SK-N-SH (cell line): Measurements from ENCODE around the gene CENATAC. TPM values are rescaled to one million over a fixed set of nuclear protein-coding genes. Genes with fewer than 3 reads are reported as not detected.
A peak's percentile ranks its signal among the peaks of the same experiment; 100 is the strongest.

Experiments used
- CTCF ChIA-PET: fragments of 300-600, 350-600 bp; formaldehyde crosslinking; extraction: SDS; loops from one replicate; lab custom pipeline; 2021; lab: Yijun Ruan, JAX
- POLR2A ChIA-PET: fragments of 350-600 bp; sonication (Branson Sonifier 250); formaldehyde crosslinking; extraction: SDS; loops from one replicate; lab custom pipeline; 2020; ENCODE audit warnings: antibody characterized with exemption, inconsistent platforms; lab: Yijun Ruan, JAX
- DNase-seq: peaks from one replicate; pipeline ENCODE4 v3.0.0; 2012
- H2AFZ ChIP-seq: fragments of 200-600 bp; sonication (generic); 2 replicates; pipeline ENCODE4 v1.8.1; 2016; ENCODE audit warnings: antibody characterized with exemption, mild to moderate bottlenecking, low read depth
- H3F3A ChIP-seq: fragments of 200-600 bp; sonication (generic); replicated peaks from 2 replicates; pipeline ENCODE3; 2016; ENCODE audit warnings: antibody characterized with exemption, mild to moderate bottlenecking; ENCODE audit not compliant: insufficient read depth
- H3K27ac ChIP-seq, 2 experiments: fragments of 200-500 bp in 1 of 2; fragments of 200-600 bp in 1 of 2; sonication (Bioruptor generic) in 1 of 2; sonication (generic), shearing (Covaris generic) in 1 of 2; 2 replicates each; pipeline versions ENCODE4 v1.5.1 to v1.6.1; 2014 to 2016; ENCODE audit warnings: low read depth in 2 of 2, inconsistent platforms in 1 of 2, low read length in 1 of 2, mild to moderate bottlenecking in 1 of 2, mixed read lengths in 1 of 2
- H3K27me3 ChIP-seq: fragments of 200-600 bp; sonication (generic), shearing (Covaris generic); 2 replicates; pipeline ENCODE4 v1.6.1; 2016; ENCODE audit warnings: mixed run types; ENCODE audit not compliant: insufficient read depth
- H3K36me3 ChIP-seq, 2 experiments: fragments of 200-500 bp in 1 of 2; fragments of 200-600 bp in 1 of 2; sonication (Bioruptor generic) in 1 of 2; sonication (generic) in 1 of 2; replicated peaks in 1 of 2; 2 replicates each; pipeline versions ENCODE3 to v1.5.1; 2014 to 2016; ENCODE audit warnings: low read length in 1 of 2, mild to moderate bottlenecking in 1 of 2; ENCODE audit not compliant: insufficient read depth in 2 of 2, control insufficient read depth in 1 of 2
- H3K4me1 ChIP-seq, 2 experiments: fragments of 200-500 bp in 1 of 2; fragments of 200-600 bp in 1 of 2; sonication (Bioruptor generic) in 1 of 2; sonication (generic), shearing (Covaris generic) in 1 of 2; 2 replicates each; pipeline versions ENCODE4 v1.5.1 to v1.6.1; 2014 to 2016; ENCODE audit warnings: low read depth in 1 of 2, low read length in 1 of 2, mixed run types in 1 of 2; ENCODE audit not compliant: insufficient read depth in 2 of 2, control insufficient read depth in 1 of 2
- H3K4me2 ChIP-seq: fragments of 200-600 bp; sonication (generic), shearing (Covaris generic); 2 replicates; pipeline ENCODE4 v1.6.1; 2017; ENCODE audit warnings: mixed run types
- H3K4me3 ChIP-seq, 2 experiments: fragments of 200-500 bp in 1 of 2; fragments of 200-600 bp in 1 of 2; sonication (Bioruptor generic) in 1 of 2; sonication (generic), shearing (Covaris generic) in 1 of 2; 2 replicates each; pipeline versions ENCODE4 v1.5.1 to v1.8.1; 2014 to 2016; ENCODE audit warnings: low read depth in 2 of 2, inconsistent platforms in 1 of 2, low read length in 1 of 2, mild to moderate bottlenecking in 1 of 2, mixed read lengths in 1 of 2, moderate library complexity in 1 of 2
- H3K79me2 ChIP-seq: fragments of 200-600 bp; sonication (generic); 2 replicates; pipeline ENCODE4 v1.8.1; 2017; ENCODE audit warnings: mild to moderate bottlenecking; ENCODE audit not compliant: insufficient read depth
- H3K9ac ChIP-seq: fragments of 200-600 bp; sonication (generic); 2 replicates; pipeline ENCODE4 v1.6.1; 2017; ENCODE audit warnings: mixed run types
- H3K9me2 ChIP-seq: fragments of 200-600 bp; sonication (generic); 2 replicates; pipeline ENCODE4 v1.6.1; 2017; ENCODE audit warnings: mixed run types
- H3K9me3 ChIP-seq: fragments of 200-600 bp; sonication (generic); 2 replicates; pipeline ENCODE4 v1.6.1; 2017; ENCODE audit warnings: mixed run types, mild to moderate bottlenecking, moderate library complexity
- H4K20me1 ChIP-seq: fragments of 200-600 bp; sonication (generic); 2 replicates; pipeline ENCODE4 v1.6.1; 2017; ENCODE audit warnings: mild to moderate bottlenecking, mixed run types; ENCODE audit not compliant: insufficient read depth
- CHD2 ChIP-seq: fragments of 150-350 bp; IDR thresholded peaks from 2 replicates; pipeline ENCODE4 v1.6.1; 2018; ENCODE audit warnings: low read length; ENCODE audit not compliant: partially characterized antibody
- CTCF ChIP-seq: fragments of 200-600 bp; sonication (generic); IDR thresholded peaks from 2 replicates; pipeline ENCODE4 v1.6.1; 2017; ENCODE audit warnings: antibody characterized with exemption, mild to moderate bottlenecking, moderate library complexity
- ELF1 ChIP-seq: IDR thresholded peaks from 2 replicates; pipeline ENCODE4 v1.4.0; 2012
- EP300 ChIP-seq, 2 experiments: IDR thresholded peaks; 2 replicates each; pipeline versions ENCODE4 v1.4.0 to v1.6.1; 2012; ENCODE audit warnings: borderline replicate concordance in 1 of 2, low read depth in 1 of 2, low read length in 1 of 2
- EZH2phosphoT487 ChIP-seq: fragments of 200-600 bp; sonication (generic); IDR thresholded peaks from 2 replicates; pipeline ENCODE4 v1.6.1; 2017; ENCODE audit warnings: low read depth, mixed run types, mild to moderate bottlenecking, antibody characterized with exemption, moderate library complexity, borderline replicate concordance
- GABPA ChIP-seq: IDR thresholded peaks from 2 replicates; pipeline ENCODE4 v1.4.0; 2012; ENCODE audit warnings: low read depth, mild to moderate bottlenecking
- GATA2 ChIP-seq: sonication (generic); formaldehyde crosslinking; IDR thresholded peaks from 2 replicates; pipeline ENCODE4 v1.5.0; 2020; ENCODE audit warnings: mild to moderate bottlenecking, missing genetic modification reagents
- IRF3 ChIP-seq: fragments of 150-350 bp; IDR thresholded peaks from 2 replicates; pipeline ENCODE4 v1.6.1; 2016; ENCODE audit warnings: mild to moderate bottlenecking, low read depth, low read length
- MAX ChIP-seq: IDR thresholded peaks from 2 replicates; pipeline ENCODE4 v1.4.0; 2012; ENCODE audit warnings: low read depth
- MXI1 ChIP-seq: IDR thresholded peaks from 2 replicates; pipeline ENCODE4 v1.6.1; 2012; ENCODE audit warnings: mild to moderate bottlenecking, low read depth, low read length, improper control_type of control experiment
- NFIC ChIP-seq: IDR thresholded peaks from 2 replicates; pipeline ENCODE4 v1.4.0; 2012; ENCODE audit warnings: borderline replicate concordance
- NRF1 ChIP-seq: IDR thresholded peaks from 2 replicates; pipeline ENCODE4 v1.6.1; 2012; ENCODE audit warnings: low read depth, mild to moderate bottlenecking, low read length
- PBX3 ChIP-seq: IDR thresholded peaks from 2 replicates; pipeline ENCODE4; 2012
- POLR2AphosphoS5 ChIP-seq: IDR thresholded peaks from 2 replicates; pipeline ENCODE4 v1.6.1; 2012; ENCODE audit warnings: low read depth, low read length
- RAD21 ChIP-seq: IDR thresholded peaks from 2 replicates; pipeline ENCODE4 v1.6.1; 2012; ENCODE audit warnings: mild to moderate bottlenecking, low read length
- RCOR1 ChIP-seq: fragments of 150-350 bp; IDR thresholded peaks from 2 replicates; pipeline ENCODE4 v1.6.1; 2017; ENCODE audit warnings: antibody characterized with exemption, low read length
- RFX5 ChIP-seq: IDR thresholded peaks from 2 replicates; pipeline ENCODE4 v1.6.1; 2012; ENCODE audit warnings: mild to moderate bottlenecking, improper control_type of control experiment, low read length
- RXRA ChIP-seq: IDR thresholded peaks from 2 replicates; pipeline ENCODE4 v1.4.0; 2012; ENCODE audit warnings: low read depth, mild to moderate bottlenecking, borderline replicate concordance
- SIN3A ChIP-seq: IDR thresholded peaks from 2 replicates; pipeline ENCODE4 v1.6.1; 2012; ENCODE audit warnings: low read depth, mild to moderate bottlenecking, low read length, moderate library complexity, borderline replicate concordance
- TAF1 ChIP-seq: IDR thresholded peaks from 2 replicates; pipeline ENCODE4 v1.6.1; 2012; ENCODE audit warnings: low read depth, mild to moderate bottlenecking, low read length, moderate library complexity, borderline replicate concordance
- TCF12 ChIP-seq: IDR thresholded peaks from 2 replicates; pipeline ENCODE4 v1.4.0; 2012
- WGBS: methylation state at CpG from one replicate; pipeline ENCODE4 v1.1.6; 2017; ENCODE audit warnings: low lambda C conversion rate; 5-methylcytosine and 5-hydroxymethylcytosine counted together
- polyA plus RNA-seq, 3 experiments: library from polyadenylated mRNA; depleted of rRNA; stranded (reverse); fragments of >200 nt; gene quantifications; 2 replicates each; pipeline ENCODE4 v1.2.3, GENCODE V29; 2012
- TF ChIP-seq, protein P1 (sequence below): IDR thresholded peaks from 2 replicates; pipeline ENCODE4 v1.6.1; 2012; ENCODE audit warnings: mild to moderate bottlenecking, low read depth, low read length, moderate library complexity
- TF ChIP-seq, protein P2 (sequence below): IDR thresholded peaks from 2 replicates; pipeline ENCODE4 v1.4.0; 2012; ENCODE audit warnings: low read depth, borderline replicate concordance

CENATAC gene
- polyA plus RNA-seq, 1 of the 3 experiments (the other 2 are of a cell fraction), result 16.0 TPM

DNA sequence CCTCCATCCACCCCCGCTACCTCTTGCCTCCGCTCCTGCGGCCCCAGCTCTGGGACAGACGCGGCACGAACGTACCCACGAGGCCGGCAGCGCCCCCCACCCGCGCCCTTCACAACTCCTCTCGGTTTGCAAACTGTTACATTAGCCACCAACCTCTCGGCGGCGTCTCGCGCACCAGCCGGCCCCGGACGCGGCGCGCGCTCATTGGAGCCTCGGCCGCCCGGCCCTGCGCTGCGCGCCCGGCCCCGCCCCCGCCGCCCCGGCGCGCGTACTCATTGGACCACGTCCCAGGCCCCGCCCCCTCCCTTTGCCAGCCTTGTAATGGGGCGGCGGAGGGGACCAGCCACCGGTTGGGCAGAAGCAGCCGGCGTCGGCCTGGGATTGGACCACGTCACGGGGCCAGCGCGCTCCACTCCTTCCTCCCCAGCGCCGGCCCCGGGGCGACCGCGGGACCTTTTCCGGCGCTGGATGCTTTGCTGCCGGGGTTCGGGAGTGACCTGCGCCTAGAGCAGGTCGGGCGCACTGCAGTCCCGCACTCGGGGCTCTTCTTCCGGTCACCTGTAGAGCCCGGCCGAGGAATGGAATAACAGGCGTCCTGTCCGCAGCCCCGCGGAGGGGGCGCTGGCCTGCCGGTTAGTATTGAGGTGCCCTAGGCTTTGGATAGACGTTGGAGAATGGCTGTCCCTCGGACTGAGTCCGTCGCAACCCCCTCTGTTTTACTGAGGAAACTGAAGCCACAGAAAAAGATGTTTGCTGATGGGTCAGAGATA lies 59.2 kb downstream of the CENATAC start, which contains the start of gene HYOU1:
HYOU1 (minus strand) TSS at position 206 of the 770 bp plus-strand sequence. CDS start 1,045 bp downstream, outside the sequence.
- Histone ChIP-seq H4K20me1 (no peaks in the 10 kb centered on the region), H3K4me1 (peaks cover 12 to 21% of the 10 kb centered on the region in 2 experiments; a peak in 2 of 4 replicates), H3K79me2 (peaks cover 33% of the 10 kb centered on the region), H3F3A (peaks cover 11% of the 10 kb centered on the region), H3K4me3 (peak within 1 kb of the TSS; percentile 82 to 90), H3K9me3 (no peaks in the 10 kb centered on the region), H3K9me2 (no peaks in the 10 kb centered on the region), H3K27me3 (no peaks in the 10 kb centered on the region), H3K4me2 (peak within 1 kb of the TSS; percentile 94), H3K9ac (peak within 1 kb of the TSS; percentile 91), H3K36me3 (peaks cover 31 to 32% of the 10 kb centered on the region in 2 experiments), H2AFZ (peak within 1 kb of the TSS; percentile 94), H3K27ac (peak within 1 kb of the TSS; percentile 77 to 86)
- 0% methylated on average over 12 of the region's 79 CpGs for WGBS
- ChIA-PET POLR2A (interaction anchor here (0.7 to 3.8 kb wide), 10 partner anchors 10 to 57 kb away, joined by 3 to 21 read pairs (median 8); partner anchors contain the start of genes DPAGT1, HMBS, RPS25 and SLC37A4), CTCF (interaction anchor here (0.8 to 1.8 kb wide), 12 partner anchors 9 to 281 kb away, joined by 3 to 7 read pairs (median 4); partner anchors contain the start of genes SLC37A4 and VPS11)
- DNase-seq, result peak; percentile 99
- TF ChIP-seq TAF1 (peak; percentile 60), PBX3 (no peak; the same call in 1 of the 2 replicates), EP300 (IDR thresholded peaks at IDR 0.05; ENCODE audit: borderline replicate concordance in 1 of 2, low read depth in 1 of 2, low read length in 1 of 2) (no peak; a peak in 1 of 4 replicates), RXRA (no peak), GABPA (peak; percentile 69; the same call in 1 of the 2 replicates), RFX5 (peak; percentile 82), MAX (peak; percentile 30; the same call in 1 of the 2 replicates), IRF3 (no peak), TCF12 (no peak), EZH2phosphoT487 (no peak), NRF1 (peak; percentile 53), NFIC (no peak), CTCF (peak; percentile 27), RCOR1 (no peak; the same call in 1 of the 2 replicates), MXI1 (no peak; the same call in 1 of the 2 replicates), POLR2AphosphoS5 (peak; percentile 74), ELF1 (peak; percentile 33; the same call in 1 of the 2 replicates), RAD21 (no peak), SIN3A (peak; percentile 72; the same call in 1 of the 2 replicates), GATA2 (CRISPR knock-in tag) (no peak), CHD2 (no peak)
- TF ChIP-seq, protein P1, sequence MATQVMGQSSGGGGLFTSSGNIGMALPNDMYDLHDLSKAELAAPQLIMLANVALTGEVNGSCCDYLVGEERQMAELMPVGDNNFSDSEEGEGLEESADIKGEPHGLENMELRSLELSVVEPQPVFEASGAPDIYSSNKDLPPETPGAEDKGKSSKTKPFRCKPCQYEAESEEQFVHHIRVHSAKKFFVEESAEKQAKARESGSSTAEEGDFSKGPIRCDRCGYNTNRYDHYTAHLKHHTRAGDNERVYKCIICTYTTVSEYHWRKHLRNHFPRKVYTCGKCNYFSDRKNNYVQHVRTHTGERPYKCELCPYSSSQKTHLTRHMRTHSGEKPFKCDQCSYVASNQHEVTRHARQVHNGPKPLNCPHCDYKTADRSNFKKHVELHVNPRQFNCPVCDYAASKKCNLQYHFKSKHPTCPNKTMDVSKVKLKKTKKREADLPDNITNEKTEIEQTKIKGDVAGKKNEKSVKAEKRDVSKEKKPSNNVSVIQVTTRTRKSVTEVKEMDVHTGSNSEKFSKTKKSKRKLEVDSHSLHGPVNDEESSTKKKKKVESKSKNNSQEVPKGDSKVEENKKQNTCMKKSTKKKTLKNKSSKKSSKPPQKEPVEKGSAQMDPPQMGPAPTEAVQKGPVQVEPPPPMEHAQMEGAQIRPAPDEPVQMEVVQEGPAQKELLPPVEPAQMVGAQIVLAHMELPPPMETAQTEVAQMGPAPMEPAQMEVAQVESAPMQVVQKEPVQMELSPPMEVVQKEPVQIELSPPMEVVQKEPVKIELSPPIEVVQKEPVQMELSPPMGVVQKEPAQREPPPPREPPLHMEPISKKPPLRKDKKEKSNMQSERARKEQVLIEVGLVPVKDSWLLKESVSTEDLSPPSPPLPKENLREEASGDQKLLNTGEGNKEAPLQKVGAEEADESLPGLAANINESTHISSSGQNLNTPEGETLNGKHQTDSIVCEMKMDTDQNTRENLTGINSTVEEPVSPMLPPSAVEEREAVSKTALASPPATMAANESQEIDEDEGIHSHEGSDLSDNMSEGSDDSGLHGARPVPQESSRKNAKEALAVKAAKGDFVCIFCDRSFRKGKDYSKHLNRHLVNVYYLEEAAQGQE, result 0 out of 2 replicates have a peak, but pooled peaks have one; percentile 5
- TF ChIP-seq, protein P2, sequence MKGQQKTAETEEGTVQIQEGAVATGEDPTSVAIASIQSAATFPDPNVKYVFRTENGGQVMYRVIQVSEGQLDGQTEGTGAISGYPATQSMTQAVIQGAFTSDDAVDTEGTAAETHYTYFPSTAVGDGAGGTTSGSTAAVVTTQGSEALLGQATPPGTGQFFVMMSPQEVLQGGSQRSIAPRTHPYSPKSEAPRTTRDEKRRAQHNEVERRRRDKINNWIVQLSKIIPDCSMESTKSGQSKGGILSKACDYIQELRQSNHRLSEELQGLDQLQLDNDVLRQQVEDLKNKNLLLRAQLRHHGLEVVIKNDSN, result 0 out of 2 replicates have a peak, but pooled peaks have one; percentile 12
- TF ChIP-seq, all 33 proteins: peak for 11
